SK-N-SH (cell line): ENCODE data around the gene HERC3. TPM values are rescaled to one million over a fixed set of nuclear protein-coding genes. Genes with fewer than 3 reads are reported as not detected.

Experiments used
- CTCF ChIA-PET: fragments of 300-600, 350-600 bp; formaldehyde crosslinking; extraction: SDS; loops from one replicate; lab custom pipeline; 2021; lab: Yijun Ruan, JAX
- POLR2A ChIA-PET: fragments of 350-600 bp; sonication (Branson Sonifier 250); formaldehyde crosslinking; extraction: SDS; loops from one replicate; lab custom pipeline; 2020; ENCODE audit warnings: antibody characterized with exemption, inconsistent platforms; lab: Yijun Ruan, JAX
- DNase-seq: peaks from one replicate; pipeline ENCODE4 v3.0.0; 2012
- H2AFZ ChIP-seq: fragments of 200-600 bp; sonication (generic); 2 replicates; pipeline ENCODE4 v1.8.1; 2016; ENCODE audit warnings: antibody characterized with exemption, mild to moderate bottlenecking, low read depth
- H3F3A ChIP-seq: fragments of 200-600 bp; sonication (generic); replicated peaks from 2 replicates; pipeline ENCODE3; 2016; ENCODE audit warnings: antibody characterized with exemption, mild to moderate bottlenecking; ENCODE audit not compliant: insufficient read depth
- H3K27ac ChIP-seq, 2 experiments: fragments of 200-500 bp in 1 of 2; fragments of 200-600 bp in 1 of 2; sonication (Bioruptor generic) in 1 of 2; sonication (generic), shearing (Covaris generic) in 1 of 2; 2 replicates each; pipeline versions ENCODE4 v1.5.1 to v1.6.1; 2014 to 2016; ENCODE audit warnings: low read depth in 2 of 2, inconsistent platforms in 1 of 2, low read length in 1 of 2, mild to moderate bottlenecking in 1 of 2, mixed read lengths in 1 of 2
- H3K27me3 ChIP-seq: fragments of 200-600 bp; sonication (generic), shearing (Covaris generic); 2 replicates; pipeline ENCODE4 v1.6.1; 2016; ENCODE audit warnings: mixed run types; ENCODE audit not compliant: insufficient read depth
- H3K36me3 ChIP-seq, 2 experiments: fragments of 200-500 bp in 1 of 2; fragments of 200-600 bp in 1 of 2; sonication (Bioruptor generic) in 1 of 2; sonication (generic) in 1 of 2; replicated peaks in 1 of 2; 2 replicates each; pipeline versions ENCODE3 to v1.5.1; 2014 to 2016; ENCODE audit warnings: low read length in 1 of 2, mild to moderate bottlenecking in 1 of 2; ENCODE audit not compliant: insufficient read depth in 2 of 2, control insufficient read depth in 1 of 2
- H3K4me1 ChIP-seq, 2 experiments: fragments of 200-500 bp in 1 of 2; fragments of 200-600 bp in 1 of 2; sonication (Bioruptor generic) in 1 of 2; sonication (generic), shearing (Covaris generic) in 1 of 2; 2 replicates each; pipeline versions ENCODE4 v1.5.1 to v1.6.1; 2014 to 2016; ENCODE audit warnings: low read depth in 1 of 2, low read length in 1 of 2, mixed run types in 1 of 2; ENCODE audit not compliant: insufficient read depth in 2 of 2, control insufficient read depth in 1 of 2
- H3K4me2 ChIP-seq: fragments of 200-600 bp; sonication (generic), shearing (Covaris generic); 2 replicates; pipeline ENCODE4 v1.6.1; 2017; ENCODE audit warnings: mixed run types
- H3K4me3 ChIP-seq, 2 experiments: fragments of 200-500 bp in 1 of 2; fragments of 200-600 bp in 1 of 2; sonication (Bioruptor generic) in 1 of 2; sonication (generic), shearing (Covaris generic) in 1 of 2; 2 replicates each; pipeline versions ENCODE4 v1.5.1 to v1.8.1; 2014 to 2016; ENCODE audit warnings: low read depth in 2 of 2, inconsistent platforms in 1 of 2, low read length in 1 of 2, mild to moderate bottlenecking in 1 of 2, mixed read lengths in 1 of 2, moderate library complexity in 1 of 2
- H3K79me2 ChIP-seq: fragments of 200-600 bp; sonication (generic); 2 replicates; pipeline ENCODE4 v1.8.1; 2017; ENCODE audit warnings: mild to moderate bottlenecking; ENCODE audit not compliant: insufficient read depth
- H3K9ac ChIP-seq: fragments of 200-600 bp; sonication (generic); 2 replicates; pipeline ENCODE4 v1.6.1; 2017; ENCODE audit warnings: mixed run types
- H3K9me2 ChIP-seq: fragments of 200-600 bp; sonication (generic); 2 replicates; pipeline ENCODE4 v1.6.1; 2017; ENCODE audit warnings: mixed run types
- H3K9me3 ChIP-seq: fragments of 200-600 bp; sonication (generic); 2 replicates; pipeline ENCODE4 v1.6.1; 2017; ENCODE audit warnings: mixed run types, mild to moderate bottlenecking, moderate library complexity
- H4K20me1 ChIP-seq: fragments of 200-600 bp; sonication (generic); 2 replicates; pipeline ENCODE4 v1.6.1; 2017; ENCODE audit warnings: mild to moderate bottlenecking, mixed run types; ENCODE audit not compliant: insufficient read depth
- FOXM1 ChIP-seq: IDR thresholded peaks from 2 replicates; pipeline ENCODE4 v1.4.0; 2012; ENCODE audit warnings: low read depth, mild to moderate bottlenecking
- GATA2 ChIP-seq: sonication (generic); formaldehyde crosslinking; IDR thresholded peaks from 2 replicates; pipeline ENCODE4 v1.5.0; 2020; ENCODE audit warnings: mild to moderate bottlenecking, missing genetic modification reagents
- IRF3 ChIP-seq: fragments of 150-350 bp; IDR thresholded peaks from 2 replicates; pipeline ENCODE4 v1.6.1; 2016; ENCODE audit warnings: mild to moderate bottlenecking, low read depth, low read length
- MXI1 ChIP-seq: IDR thresholded peaks from 2 replicates; pipeline ENCODE4 v1.6.1; 2012; ENCODE audit warnings: mild to moderate bottlenecking, low read depth, low read length, improper control_type of control experiment
- NFIC ChIP-seq: IDR thresholded peaks from 2 replicates; pipeline ENCODE4 v1.4.0; 2012; ENCODE audit warnings: borderline replicate concordance
- RXRA ChIP-seq: IDR thresholded peaks from 2 replicates; pipeline ENCODE4 v1.4.0; 2012; ENCODE audit warnings: low read depth, mild to moderate bottlenecking, borderline replicate concordance
- SMC3 ChIP-seq: IDR thresholded peaks from 2 replicates; pipeline ENCODE4 v1.6.1; 2012; ENCODE audit warnings: low read depth, low read length, improper control_type of control experiment
- TCF12 ChIP-seq: IDR thresholded peaks from 2 replicates; pipeline ENCODE4 v1.4.0; 2012
- TEAD4 ChIP-seq: IDR thresholded peaks from 2 replicates; pipeline ENCODE4 v1.4.0; 2012; ENCODE audit warnings: mild to moderate bottlenecking, borderline replicate concordance; ENCODE audit not compliant: insufficient read depth
- WGBS: methylation state at CpG from one replicate; pipeline ENCODE4 v1.1.6; 2017; ENCODE audit warnings: low lambda C conversion rate; 5-methylcytosine and 5-hydroxymethylcytosine counted together
- polyA plus RNA-seq, 3 experiments: library from polyadenylated mRNA; depleted of rRNA; stranded (reverse); fragments of >200 nt; gene quantifications; 2 replicates each; pipeline ENCODE4 v1.2.3, GENCODE V29; 2012
- TF ChIP-seq, protein P1 (sequence below): IDR thresholded peaks from 2 replicates; pipeline ENCODE4; 2012

Gene HERC3
- polyA plus RNA-seq, 1 of the 3 experiments (the other 2 are of a cell fraction), result 4.6 TPM

- TF ChIP-seq FOXM1 (no peak), SMC3 (no peak), NFIC (no peak), GATA2 (CRISPR knock-in tag) (no peak)
These were observed 143.3 kb downstream of the HERC3 start (continued) for GRCh38 chr4:88735564-88735963.

GRCh38 chr4:88736264-88736663 lies 144.0 kb downstream of the HERC3 start:
- Histone ChIP-seq H3K4me3 (no peak overlapping the region), H3K9ac (no peak overlapping the region), H3K36me3 (peaks cover 0 to 10% of the 10 kb centered on the region in 2 experiments), H2AFZ (no peak overlapping the region), H3K27me3 (no peaks in the 10 kb centered on the region), H3K4me1 (no peaks in the 10 kb centered on the region; a peak in 1 of 4 replicates), H3K9me2 (no peaks in the 10 kb centered on the region), H3K27ac (no peak overlapping the region), H3F3A (no peaks in the 10 kb centered on the region), H3K4me2 (no peak overlapping the region), H3K79me2 (no peaks in the 10 kb centered on the region), H3K9me3 (no peaks in the 10 kb centered on the region), H4K20me1 (no peaks in the 10 kb centered on the region)
- 91% methylated on average over 3 of the region's 3 CpGs for WGBS
- no peak for DNase-seq
- TF ChIP-seq MXI1, result no peak
- TF ChIP-seq TEAD4, result no peak
- ChIA-PET POLR2A (no interaction called here), CTCF (interaction anchor here (0.8 to 2.3 kb wide), 2 partner anchors 27 to 524 kb away, joined by 4 to 7 read pairs; no protein-coding TSS in a partner anchor)

- Histone ChIP-seq H2AFZ (no peak overlapping the region), H3K27me3 (no peaks in the 10 kb centered on the region), H3K36me3 (peaks cover 0 to 9% of the 10 kb centered on the region in 2 experiments), H3K9me3 (no peaks in the 10 kb centered on the region), H4K20me1 (no peaks in the 10 kb centered on the region), H3K4me3 (no peak overlapping the region), H3K9ac (no peak overlapping the region), H3K27ac (no peak overlapping the region), H3K9me2 (no peaks in the 10 kb centered on the region)
- CTCF ChIA-PET, result interaction anchor here (1.4 to 2.3 kb wide), 2 partner anchors 25 to 31 kb away, joined by 5 to 7 read pairs; no protein-coding TSS in a partner anchor
- POLR2A ChIA-PET, result no interaction called here
- 86% methylated on average over 14 of the region's 14 CpGs for WGBS
- TF ChIP-seq TCF12 (peak; percentile 51; the same call in 1 of the 2 replicates), IRF3 (no peak), RXRA (no peak)
- TF ChIP-seq, protein P1, sequence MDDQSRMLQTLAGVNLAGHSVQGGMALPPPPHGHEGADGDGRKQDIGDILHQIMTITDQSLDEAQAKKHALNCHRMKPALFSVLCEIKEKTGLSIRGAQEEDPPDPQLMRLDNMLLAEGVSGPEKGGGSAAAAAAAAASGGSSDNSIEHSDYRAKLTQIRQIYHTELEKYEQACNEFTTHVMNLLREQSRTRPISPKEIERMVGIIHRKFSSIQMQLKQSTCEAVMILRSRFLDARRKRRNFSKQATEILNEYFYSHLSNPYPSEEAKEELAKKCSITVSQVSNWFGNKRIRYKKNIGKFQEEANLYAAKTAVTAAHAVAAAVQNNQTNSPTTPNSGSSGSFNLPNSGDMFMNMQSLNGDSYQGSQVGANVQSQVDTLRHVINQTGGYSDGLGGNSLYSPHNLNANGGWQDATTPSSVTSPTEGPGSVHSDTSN, result peak; percentile 38; the same call in 1 of the 2 replicates
- TF ChIP-seq, all 33 proteins: peak for 2
- no peaks in the 10 kb centered on the region for H3F3A ChIP-seq
- no peak overlapping the region for H3K4me2 ChIP-seq
- no peak for DNase-seq
- H3K4me1 ChIP-seq, result no peaks in the 10 kb centered on the region; a peak in 1 of 4 replicates
- H3K79me2 ChIP-seq, result no peaks in the 10 kb centered on the region
These were observed 145.1 kb downstream of the HERC3 start for GRCh38 chr4:88737307-88737941.
